Activated T-helper 1 cell treated with anti-CD3 and anti-CD28 coated beads, Interleukin-2, amount 50 U/mL, for 16 hours (primary cell): ENCODE measurements around the gene PUS3.
"Not testable (repeated sequence)": the region's sequence is repeated elsewhere in the genome, so short reads cannot be mapped to it uniquely, and the experiment has no call there.

Experiments
- DNase-seq, 2 donors: peaks; one replicate each; pipeline ENCODE4 v3.0.0-alpha.2; 2020; ENCODE audit warnings: low read depth in 1 of 2, low spot score in 1 of 2

The PUS3 gene

GRCh38 chr11:125872138-125872491, 30.9 kb downstream of the PUS3 start:
- DNase-seq, result no peak

- no peak for DNase-seq
Measured at GRCh38 chr11:125871391-125872137, 31.4 kb downstream of the PUS3 start.

GRCh38 chr11:125869521-125869920, 33.5 kb downstream of the PUS3 start:
- no peak for DNase-seq

GRCh38 chr11:125865354-125865753, 37.7 kb downstream of the PUS3 start:
- not testable (repeated sequence) for DNase-seq

GRCh38 chr11:125862786-125863185, 40.2 kb downstream of the PUS3 start:
- not testable (repeated sequence) for DNase-seq

- DNase-seq, result not testable (repeated sequence)
Measured at GRCh38 chr11:125857670-125858069, 45.3 kb downstream of the PUS3 start.

GRCh38 chr11:125846188-125846587, 56.8 kb downstream of the PUS3 start:
- no peak for DNase-seq
